Stimulated activated CD4-positive, alpha-beta T cell treated with anti-CD3 and anti-CD28 coated beads, Interleukin-4, amount 100 ng/mL, for 48 hours (primary cell): ENCODE data around the gene PLEKHA8.

ENCODE experiments used
- DNase-seq, 2 donors: peaks; one replicate each; pipeline ENCODE4 v3.0.0-alpha.2; 2020; ENCODE audit warnings: low read depth in 2 of 2

The PLEKHA8 gene

GRCh38 chr7:30168835-30169573 lies 140.8 kb downstream of the PLEKHA8 start:
- DNase-seq = no peak

GRCh38 chr7:30169579-30169978 lies 141.4 kb downstream of the PLEKHA8 start:
- no peak for DNase-seq

- DNase-seq = no peak
Measured at GRCh38 chr7:30170476-30171205, 142.4 kb downstream of the PLEKHA8 start.

GRCh38 chr7:30171766-30172447 lies 143.7 kb downstream of the PLEKHA8 start:
- DNase-seq = no peak

GRCh38 chr7:30172451-30172850 lies 144.2 kb downstream of the PLEKHA8 start:
- DNase-seq = no peak

GRCh38 chr7:30173058-30173897 lies 145.1 kb downstream of the PLEKHA8 start:
- DNase-seq = no peak

- no peak for DNase-seq
Measured at GRCh38 chr7:30175180-30175579, 147.0 kb downstream of the PLEKHA8 start.

GRCh38 chr7:30175636-30176147 lies 147.5 kb downstream of the PLEKHA8 start:
- DNase-seq = no peak

GRCh38 chr7:30176463-30177109 lies 148.4 kb downstream of the PLEKHA8 start:
- DNase-seq = no peak

- no peak for DNase-seq
Measured at GRCh38 chr7:30177186-30177585, 149.0 kb downstream of the PLEKHA8 start.

- no peak for DNase-seq
Measured at GRCh38 chr7:30177965-30178364, 149.8 kb downstream of the PLEKHA8 start.

GRCh38 chr7:30178748-30179436 lies 150.7 kb downstream of the PLEKHA8 start:
- DNase-seq = no peak
